Measurements from ENCODE around the gene ALK.

GRCh38 chr2:29954316-29954715 is 32.9 kb upstream of the ALK start:
- TF ChIP-seq CTCF (IDR thresholded peaks at IDR 0.05), result no peak
- TF ChIP-seq POLR2A (IDR thresholded peaks at IDR 0.05), result no peak
